AML-193 (cell line): ENCODE measurements around the gene ARVCF.

Source experiments
- DNase-seq, 2 experiments: peaks; one replicate each; lab custom pipeline; 2025; lab: John Stamatoyannopoulos, UW

ARVCF gene, protein sequence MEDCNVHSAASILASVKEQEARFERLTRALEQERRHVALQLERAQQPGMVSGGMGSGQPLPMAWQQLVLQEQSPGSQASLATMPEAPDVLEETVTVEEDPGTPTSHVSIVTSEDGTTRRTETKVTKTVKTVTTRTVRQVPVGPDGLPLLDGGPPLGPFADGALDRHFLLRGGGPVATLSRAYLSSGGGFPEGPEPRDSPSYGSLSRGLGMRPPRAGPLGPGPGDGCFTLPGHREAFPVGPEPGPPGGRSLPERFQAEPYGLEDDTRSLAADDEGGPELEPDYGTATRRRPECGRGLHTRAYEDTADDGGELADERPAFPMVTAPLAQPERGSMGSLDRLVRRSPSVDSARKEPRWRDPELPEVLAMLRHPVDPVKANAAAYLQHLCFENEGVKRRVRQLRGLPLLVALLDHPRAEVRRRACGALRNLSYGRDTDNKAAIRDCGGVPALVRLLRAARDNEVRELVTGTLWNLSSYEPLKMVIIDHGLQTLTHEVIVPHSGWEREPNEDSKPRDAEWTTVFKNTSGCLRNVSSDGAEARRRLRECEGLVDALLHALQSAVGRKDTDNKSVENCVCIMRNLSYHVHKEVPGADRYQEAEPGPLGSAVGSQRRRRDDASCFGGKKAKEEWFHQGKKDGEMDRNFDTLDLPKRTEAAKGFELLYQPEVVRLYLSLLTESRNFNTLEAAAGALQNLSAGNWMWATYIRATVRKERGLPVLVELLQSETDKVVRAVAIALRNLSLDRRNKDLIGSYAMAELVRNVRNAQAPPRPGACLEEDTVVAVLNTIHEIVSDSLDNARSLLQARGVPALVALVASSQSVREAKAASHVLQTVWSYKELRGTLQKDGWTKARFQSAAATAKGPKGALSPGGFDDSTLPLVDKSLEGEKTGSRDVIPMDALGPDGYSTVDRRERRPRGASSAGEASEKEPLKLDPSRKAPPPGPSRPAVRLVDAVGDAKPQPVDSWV

DNA sequence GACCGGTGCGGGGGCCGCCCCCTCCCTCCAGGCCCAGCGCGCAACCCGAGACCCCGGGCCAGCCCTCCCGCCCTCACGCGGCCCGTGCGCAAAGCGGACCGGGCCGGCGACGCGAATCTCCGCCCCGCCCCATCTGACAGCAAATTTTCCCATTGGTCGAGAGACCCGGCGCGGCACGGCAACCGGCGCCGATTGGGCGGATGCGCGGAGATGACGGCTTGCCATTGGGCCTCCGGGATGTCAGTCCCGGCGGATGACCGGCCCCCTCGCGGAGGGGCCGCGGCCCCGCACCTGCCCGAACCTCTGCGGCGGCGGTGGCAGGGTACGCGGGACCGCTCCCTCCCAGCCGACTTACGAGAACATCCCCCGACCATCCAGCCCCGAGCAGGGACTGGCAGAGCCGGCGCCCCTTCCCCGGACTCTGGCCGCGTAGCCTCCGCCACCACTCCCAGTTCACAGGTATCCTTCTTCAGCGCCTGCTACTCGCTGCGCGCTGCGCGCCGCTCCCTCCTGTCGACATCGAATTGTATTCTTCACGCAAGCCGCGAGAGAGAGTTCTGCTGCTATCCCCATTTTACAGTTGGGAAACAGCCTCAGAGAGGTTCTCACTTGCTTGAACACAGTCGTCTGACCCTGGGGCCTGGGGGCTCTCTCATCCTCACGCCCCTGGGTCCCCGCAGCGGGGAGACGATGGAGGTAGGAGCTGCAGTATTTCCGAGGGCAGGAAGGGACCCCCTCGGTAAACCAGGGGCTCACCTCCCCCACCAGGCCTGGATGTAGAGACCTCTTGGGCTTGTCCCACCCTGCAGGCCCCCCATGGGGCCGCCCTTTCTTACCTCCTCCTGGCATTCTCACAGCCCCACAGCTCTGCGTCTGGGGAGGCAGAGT lies at the start of gene ARVCF:
TSS of gene ARVCF (minus strand) at position 90 of the 888 bp plus-strand sequence. CDS start 26,029 bp downstream, outside the sequence.
- peak; percentile 62 to 63 for DNase-seq

DNA sequence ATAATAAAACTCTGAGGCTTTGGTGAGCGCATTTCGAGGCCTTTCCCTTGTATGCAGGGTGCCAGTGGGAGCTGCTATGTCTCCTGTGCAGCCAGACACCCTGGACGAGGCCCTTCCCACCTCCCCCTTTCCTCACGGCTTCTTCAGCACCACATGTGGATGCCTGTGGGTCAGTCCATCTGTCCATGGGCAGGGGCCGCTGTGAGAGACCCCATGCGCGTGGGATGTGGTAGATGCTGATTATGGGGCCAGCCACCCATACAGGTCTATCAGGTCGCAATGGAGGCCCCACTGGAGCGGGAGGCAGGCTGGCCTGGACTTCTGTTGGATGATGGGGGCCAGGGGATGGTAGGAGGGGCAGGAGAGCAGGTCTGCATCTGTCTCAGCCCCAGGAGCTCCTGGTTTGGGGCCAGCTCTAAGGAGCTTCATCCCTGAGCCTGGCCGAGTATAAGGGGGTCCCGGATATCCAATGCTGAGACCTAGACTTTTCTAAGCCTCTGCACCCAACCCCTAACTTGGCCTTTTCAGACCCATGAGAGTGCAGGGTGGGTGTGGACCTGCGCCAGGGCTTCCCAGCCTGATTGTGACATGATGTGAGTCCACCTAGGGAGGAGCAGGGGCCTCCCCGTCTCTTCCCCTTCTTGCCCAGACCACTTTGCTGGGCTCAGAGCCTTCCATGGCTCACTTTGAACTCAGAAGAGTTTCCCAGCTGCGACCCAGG lies 49.4 kb upstream of the ARVCF start:
- no peak for DNase-seq

DNA sequence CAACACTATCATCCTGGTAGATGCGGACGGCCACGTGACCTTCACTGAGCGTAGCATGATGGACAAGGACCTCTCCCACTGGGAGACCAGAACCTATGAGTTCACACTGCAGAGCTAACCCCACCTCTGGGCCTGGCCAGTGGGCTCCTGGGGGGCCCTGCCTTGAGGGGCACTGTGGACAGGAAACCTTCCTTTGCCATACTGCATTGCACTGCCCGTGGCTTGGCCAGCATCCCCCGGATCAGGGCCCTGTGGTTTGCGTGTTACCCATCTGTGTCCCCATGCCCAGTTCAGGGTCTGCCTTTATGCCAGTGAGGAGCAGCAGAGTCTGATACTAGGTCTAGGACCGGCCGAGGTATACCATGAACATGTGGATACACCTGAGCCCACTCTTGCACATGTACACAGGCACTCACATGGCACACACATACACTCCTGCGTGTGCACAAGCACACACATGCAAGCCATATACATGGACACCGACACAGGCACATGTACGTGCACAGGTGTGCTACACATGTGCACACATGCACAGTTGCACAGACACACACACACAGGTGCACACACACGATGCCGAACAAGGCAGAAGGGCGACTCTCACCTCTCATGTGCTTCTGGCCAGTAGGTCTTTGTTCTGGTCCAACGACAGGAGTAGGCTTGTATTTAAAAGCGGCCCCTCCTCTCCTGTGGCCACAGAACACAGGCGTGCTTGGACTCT lies 48.1 kb upstream of the ARVCF start:
- no peak for DNase-seq

DNA sequence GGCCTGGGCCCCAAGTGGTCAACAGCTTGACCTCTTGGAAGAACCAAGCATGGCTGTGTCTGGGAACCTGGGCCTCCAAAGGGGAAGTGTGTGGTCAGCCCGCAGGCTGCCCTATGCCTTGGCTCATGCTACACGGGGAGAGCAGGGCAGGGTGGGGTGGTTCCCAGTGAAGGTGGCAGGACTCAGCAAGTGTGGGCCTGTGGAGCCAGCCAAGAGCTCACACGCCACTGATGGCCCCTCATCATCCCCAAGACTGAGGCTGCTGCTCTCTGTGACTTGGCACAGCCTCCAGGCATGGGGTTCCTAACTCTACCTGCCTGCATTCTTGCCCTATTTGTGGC lies 47.5 kb upstream of the ARVCF start:
- DNase-seq = no peak

DNA sequence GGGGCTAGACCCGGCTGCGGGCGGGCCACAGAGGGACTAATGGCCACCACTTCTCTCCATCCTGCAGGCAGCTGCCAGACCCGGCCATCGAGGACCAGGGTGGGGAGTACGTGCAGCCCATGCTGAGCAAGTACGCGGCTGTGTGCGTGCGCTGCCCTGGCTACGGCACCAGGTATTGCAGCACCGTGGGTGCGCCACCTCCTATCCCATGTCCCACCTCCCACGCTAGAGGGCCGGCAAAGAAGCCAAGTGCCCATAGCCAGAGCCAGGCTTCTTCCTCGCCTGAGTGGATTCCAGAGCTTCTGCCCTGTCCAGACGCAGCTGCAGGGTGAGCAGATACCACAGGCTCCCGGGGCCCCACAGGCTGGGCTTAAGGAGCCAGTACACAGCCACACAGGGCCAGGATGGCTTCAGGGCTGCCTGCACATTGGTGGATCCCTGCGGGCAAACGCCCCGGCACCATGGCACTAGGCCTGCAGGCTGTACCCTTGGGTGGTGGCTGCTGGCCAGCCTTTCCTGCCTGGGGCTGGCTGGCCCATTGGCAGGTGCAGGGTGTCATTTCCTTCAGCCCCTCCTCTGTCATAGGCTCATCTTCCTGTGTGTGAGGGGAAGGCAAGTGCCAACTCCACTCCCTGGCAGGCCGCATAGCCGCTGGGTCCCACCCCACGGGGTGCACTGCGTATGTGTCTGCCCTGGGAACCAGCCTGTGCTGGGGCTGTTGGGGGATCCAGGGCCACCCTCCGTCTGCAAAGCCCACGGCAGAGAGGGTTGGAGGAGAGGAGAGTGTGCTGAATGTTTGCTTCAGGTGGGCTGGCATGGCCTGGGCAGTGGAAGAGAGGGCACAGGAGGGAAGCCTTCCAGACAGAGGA lies 46.9 kb upstream of the ARVCF start:
- no peak for DNase-seq

DNA sequence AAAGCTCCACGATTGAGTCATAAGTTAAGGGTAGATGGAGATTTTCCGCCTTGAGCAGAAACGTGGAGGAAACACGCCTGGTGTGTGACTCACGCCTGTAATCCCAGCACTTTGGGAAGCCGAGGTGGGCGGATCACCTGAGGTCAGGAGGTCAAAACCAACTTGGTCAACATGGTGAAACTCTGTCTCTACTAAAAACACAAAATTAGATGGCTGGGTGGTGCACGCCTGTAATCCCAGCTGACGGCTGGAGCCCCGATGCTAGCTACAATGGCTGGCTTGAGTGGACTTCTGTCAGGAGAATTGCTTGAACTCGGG lies 46.1 kb upstream of the ARVCF start:
- no peak for DNase-seq

DNA sequence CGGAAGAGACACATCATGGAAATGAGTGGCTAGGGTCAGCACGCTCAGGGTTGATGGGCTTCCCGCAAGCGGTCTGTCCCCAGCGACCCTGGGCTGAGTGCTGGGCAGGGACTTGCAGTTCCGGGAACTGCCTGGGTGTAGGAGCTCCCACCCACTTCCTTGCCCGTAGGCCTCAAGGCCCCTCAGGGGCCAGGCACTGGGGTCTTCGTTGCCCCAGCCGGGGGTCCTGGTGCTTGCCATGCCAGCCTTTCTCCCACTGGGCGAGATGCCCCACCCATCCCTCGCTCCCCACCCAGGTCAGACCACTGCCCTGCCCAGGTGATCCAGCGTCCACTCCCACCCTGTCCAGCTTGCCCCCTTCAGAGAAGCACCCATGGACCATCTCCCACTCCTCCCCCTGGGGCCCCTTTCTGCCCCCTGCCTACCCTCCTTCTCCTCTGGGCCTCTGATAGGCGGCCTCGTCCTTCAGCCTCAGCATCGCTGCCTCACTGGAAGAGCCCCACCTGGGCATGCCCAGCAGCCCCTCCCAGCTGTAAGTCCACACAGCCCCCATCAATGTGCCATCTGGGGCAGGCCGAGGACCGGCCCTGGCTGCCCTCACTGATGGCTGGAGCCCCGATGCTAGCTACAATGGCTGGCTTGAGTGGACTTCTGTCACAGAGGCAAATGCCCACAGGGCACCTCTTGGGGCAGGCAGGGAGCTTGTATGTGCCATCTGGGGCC lies 45.6 kb upstream of the ARVCF start:
- DNase-seq = no peak

DNA sequence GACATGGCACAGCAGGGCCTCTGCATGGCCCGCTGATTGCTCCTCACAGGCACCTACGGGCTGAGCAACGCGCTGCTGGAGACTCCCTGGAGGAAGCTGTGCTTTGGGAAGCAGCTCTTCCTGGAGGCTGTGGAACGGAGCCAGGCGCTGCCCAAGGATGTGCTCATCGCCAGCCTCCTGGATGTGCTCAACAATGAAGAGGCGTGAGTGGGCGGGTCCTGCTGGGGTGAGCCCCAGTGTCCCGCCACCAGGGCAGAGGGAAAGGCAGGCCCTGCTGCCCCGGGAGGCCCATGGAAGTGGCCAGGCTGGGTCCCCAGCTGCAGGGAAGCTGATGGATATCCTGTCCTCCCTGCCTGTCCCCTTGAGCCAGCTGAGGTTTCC lies 44.8 kb upstream of the ARVCF start:
- DNase-seq = no peak

DNA sequence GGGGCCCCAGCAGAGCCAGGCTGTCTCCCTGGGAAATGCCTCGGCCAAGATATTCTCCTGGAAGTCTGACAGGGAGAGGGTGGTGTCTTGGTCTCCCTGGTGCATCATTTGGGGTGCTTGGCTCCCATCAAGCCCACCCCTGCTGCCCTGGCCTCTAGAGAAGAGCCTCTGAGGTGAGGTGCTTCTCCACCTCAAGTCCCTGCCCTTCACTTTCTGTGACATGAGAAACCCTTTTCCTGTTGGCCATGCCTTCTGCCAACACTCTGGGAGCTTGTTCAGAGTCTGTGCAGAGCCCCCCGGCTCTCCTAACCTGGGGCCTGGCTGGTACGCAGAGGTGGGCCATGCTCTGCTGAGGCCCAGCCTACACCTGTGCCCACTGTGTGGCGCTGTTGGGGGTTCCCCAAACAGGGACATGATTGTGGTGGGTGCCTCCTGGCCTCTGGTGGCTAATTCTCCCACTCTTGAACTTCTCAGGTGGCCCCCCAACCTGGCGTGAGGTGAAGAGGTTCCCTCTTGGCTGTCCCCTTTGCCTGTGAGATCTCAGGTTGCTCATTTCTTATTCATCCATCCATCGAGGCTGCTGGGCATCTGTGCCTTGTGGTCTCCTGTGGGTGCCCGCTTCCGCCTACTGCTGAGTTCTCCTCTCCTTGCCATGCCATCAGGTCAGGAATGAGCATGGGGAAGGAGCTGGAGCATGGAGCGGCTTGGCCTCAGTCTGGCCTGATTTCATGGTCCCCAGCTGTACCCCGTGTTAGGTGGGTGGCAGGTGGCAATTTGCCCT lies 44.3 kb upstream of the ARVCF start:
- DNase-seq = no peak

DNA sequence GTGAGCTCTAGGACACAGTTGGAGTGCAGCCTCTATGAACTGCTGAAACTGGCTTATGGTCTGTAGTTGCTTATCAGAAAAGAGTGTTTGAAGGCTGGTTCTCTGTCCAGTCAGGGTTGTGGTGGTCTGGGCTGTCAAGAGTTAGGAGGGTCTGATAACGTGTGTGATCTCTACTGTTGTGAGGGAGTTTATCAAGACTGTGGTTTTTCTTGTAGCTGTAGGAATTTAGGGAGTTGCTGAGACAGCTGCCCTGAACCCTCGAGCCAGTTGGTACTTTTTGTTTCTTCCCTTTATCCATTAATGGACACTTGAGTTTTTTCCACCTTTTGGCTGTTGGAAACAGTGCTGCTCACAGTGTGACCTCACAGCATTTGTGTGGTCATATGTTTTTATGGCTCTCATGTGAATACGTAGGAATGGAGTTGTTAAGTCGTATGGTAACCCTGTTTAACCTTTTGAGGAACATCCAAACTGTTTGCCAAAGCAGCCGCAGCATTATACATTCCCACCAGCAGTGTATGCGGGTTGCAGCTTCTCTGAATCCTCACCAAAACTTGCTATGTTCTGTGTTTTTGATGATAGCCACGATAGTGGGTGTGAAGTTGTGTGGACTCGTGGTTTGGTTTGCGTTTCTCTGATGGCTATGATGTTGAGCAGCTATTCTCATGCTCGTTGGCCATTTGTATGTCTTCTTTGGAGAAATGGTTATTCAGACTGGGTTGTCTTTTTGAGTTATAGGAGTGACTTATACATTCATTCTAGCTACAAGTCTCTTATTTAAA lies 42.6 kb upstream of the ARVCF start:
- no peak for DNase-seq

DNA sequence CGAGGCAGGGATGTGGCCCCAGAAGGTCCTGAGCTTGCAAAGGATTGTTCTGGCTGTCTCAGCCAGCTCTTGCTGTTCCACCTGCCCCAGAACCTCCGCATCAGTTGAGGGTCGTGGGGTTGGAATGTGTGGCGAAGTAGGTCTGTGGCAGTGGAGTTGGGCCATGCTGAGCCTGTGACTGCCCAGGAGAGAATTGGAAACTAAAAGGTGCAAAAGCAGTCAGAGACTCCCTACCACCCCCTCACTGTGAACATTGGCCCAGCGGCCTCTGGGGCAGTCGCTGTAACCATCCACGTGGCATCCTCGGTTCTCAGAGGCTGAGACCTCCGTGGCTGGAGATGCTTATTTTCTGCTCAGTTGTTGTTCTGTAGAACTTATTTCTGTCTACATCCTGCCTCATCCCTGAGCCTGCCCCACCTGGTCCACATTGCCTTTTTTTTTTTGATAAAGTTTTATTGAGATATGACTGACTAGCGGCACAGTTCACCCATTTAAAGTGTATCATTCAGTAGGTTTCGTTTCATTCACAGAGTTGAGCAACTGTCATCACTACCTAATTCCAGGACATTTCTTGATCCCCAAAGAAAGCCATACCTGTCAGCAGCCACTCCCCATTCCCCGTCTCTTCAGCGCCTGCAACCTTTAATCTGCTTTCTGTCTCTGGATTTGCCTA lies 41.1 kb upstream of the ARVCF start:
- no peak for DNase-seq

DNA sequence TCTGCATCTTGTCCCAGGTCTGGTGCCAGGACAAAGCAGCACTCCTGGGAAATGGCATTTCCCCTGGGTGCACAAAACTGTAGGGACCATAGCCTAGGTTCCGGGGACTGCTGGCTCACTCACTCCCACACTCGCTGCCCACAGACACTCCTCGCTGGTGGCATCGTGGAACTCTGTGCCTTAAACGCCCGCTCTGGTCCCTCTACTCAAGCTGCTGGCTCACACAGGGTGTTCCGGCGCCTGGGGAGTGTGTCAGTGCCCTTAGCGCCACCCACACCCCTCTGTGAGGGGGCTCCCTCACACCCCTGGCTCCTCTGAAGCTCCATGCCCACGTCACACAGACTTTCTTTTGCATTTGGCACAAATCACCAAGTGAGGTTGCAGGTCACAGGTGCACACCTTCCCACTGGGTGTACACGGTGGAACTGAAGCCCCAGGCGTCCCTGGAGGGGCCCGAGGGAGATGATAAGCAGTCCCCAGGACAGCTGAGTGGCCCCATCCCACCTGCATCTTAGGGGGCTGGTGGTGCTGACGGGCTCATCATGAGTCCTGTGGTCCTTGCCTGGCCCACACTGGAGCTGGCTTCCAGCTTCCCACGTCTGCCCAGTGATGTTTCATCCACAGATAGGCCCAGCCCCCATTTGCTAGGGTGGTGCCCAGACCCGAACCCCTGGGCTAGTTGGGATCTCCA lies 40.2 kb upstream of the ARVCF start:
- DNase-seq = no peak

DNA sequence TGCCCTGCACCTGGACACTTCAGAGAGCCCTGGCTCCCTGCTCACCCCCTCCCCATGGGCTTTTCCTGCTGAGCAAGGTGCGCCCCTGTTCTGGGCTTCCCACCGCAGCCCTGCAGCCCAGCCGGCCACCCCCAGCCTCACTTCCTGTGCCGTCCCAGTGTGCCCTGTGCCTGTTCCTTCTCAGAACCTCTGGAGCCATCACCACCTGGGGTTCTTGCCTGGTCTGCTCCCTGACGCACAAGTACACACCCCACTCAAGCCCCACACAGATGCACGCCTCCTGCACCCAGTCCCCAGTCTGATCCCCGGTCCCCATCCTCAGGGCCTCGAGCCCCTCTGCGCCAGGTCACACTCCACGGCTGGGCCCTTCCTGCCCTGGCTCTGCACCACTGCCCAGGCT lies 39.5 kb upstream of the ARVCF start:
- no peak for DNase-seq

DNA sequence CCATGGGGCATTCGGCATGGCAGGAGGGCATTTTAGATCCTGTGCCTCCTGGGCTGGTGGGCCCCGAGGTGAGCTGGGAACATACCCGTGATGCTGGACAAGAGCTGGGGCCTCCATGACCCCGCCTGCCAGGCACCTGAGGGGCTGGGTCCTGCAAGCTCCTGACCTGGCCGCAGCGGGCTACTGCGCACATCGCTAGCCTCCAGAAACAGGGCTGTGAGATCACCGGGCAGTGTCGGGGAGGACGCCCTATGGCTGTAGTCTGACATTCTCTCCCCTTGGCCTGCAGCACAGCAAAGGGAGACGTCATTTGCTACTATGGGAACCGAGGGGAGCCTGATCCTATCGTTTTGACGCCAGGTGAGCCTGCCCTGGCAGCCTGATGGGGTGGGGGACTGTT lies 39.0 kb upstream of the ARVCF start:
- no peak for DNase-seq

DNA sequence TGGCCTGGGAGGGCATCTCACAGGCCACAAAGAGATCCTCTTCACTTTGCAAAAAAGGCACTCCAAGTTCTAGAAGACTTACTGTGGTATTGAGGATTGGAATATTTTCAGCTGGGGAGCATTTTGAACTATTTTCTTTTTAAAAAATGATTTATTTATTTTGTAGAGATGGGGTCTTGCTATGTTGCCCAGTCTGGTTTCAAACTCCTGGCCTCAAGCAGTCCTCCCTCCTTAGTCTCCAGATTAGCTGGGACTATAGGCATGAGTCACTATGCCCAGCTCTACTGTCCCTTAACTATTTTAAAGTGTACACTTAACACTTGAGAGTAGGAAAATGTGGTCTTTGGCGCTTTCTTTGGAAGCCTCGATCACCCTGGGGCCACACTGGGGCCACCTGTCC lies 38.5 kb upstream of the ARVCF start:
- DNase-seq = no peak

DNA sequence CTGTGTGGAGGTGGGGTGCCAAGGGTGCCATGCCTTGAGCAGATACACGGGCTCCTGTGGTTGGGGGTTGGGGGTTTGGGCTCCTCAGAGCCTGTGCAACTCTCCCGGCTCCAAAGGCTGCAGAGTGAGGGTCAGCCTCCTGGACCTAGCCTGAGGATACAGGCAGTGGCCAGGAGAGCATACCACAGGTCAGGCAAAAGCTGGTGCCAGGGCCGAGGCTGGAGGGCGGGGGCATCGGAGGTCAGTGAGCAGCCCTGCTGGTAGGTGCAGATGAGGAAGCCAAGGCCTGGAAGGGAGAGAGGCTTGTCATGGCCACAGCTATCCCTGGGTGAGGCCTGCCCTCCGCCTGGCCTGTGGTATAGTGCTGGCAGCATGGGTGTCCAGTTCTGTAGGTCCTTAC lies 37.9 kb upstream of the ARVCF start:
- no peak for DNase-seq

DNA sequence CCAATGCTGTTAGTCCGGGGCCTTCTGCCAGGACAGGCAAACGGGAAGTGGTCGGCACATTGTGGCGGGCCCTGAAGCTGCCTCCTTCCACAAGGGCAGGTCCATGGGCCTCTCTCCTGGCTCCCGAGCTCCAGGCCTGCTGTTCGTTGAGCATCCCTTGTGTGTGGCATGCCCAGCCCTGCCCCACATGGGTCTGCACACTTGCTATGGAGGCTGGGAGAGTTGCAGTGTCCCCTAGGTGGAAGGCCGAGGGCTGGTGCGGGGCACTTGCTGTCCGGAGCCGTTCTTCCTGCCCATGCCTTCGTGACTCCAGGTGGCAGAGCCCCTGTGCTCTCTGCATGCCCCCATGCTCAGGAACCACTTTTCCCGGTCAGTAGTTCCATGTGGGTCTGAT lies 37.4 kb upstream of the ARVCF start:
- no peak for DNase-seq
